Type B pancreatic cell (in vitro differentiated cells): ENCODE results near the gene FOXJ1. TPM values are rescaled to one million over a fixed set of nuclear protein-coding genes. Genes with fewer than 3 reads are reported as not detected.

ENCODE experiments used
- DNase-seq: peaks from one replicate; pipeline ENCODE4 v3.0.0; 2021; ENCODE audit warnings: mixed read lengths; ENCODE audit not compliant: unreplicated experiment; ENCODE audit errors: extremely low spot score
- H3K27ac Mint-ChIP-seq: 2 replicates; pipeline ENCODE4 v1.8.0; 2021; ENCODE audit warnings: mild to moderate bottlenecking, mixed read lengths
- H3K27me3 Mint-ChIP-seq: 2 replicates; pipeline ENCODE4 v1.8.0; 2021; ENCODE audit warnings: mixed read lengths
- H3K36me3 Mint-ChIP-seq: 2 replicates; pipeline ENCODE4 v1.8.0; 2021; ENCODE audit warnings: mixed read lengths
- H3K4me1 Mint-ChIP-seq: one replicate; pipeline ENCODE4 v1.8.0; 2021; ENCODE audit warnings: mixed read lengths; ENCODE audit not compliant: unreplicated experiment
- H3K4me3 Mint-ChIP-seq: 2 replicates; pipeline ENCODE4 v1.8.0; 2021; ENCODE audit warnings: mild to moderate bottlenecking, mixed read lengths
- H3K9me3 Mint-ChIP-seq: 2 replicates; pipeline ENCODE4 v1.8.0; 2021; ENCODE audit warnings: mixed read lengths
- total RNA-seq: library from RNA; stranded (reverse); gene quantifications from 2 replicates; pipeline ENCODE4 v1.2.1, GENCODE V29; 2021; ENCODE audit warnings: low replicate concordance
- TF ChIP-seq, protein P1 (sequence below): fragments of 200-600 bp; sonication (generic); conservative IDR thresholded peaks from 2 replicates; pipeline ENCODE4 v1.5.0; 2021; ENCODE audit warnings: antibody characterized with exemption, mild to moderate bottlenecking

The FOXJ1 gene
- total RNA-seq, 1 donor from 2014 or later: 18.2 TPM

DNA sequence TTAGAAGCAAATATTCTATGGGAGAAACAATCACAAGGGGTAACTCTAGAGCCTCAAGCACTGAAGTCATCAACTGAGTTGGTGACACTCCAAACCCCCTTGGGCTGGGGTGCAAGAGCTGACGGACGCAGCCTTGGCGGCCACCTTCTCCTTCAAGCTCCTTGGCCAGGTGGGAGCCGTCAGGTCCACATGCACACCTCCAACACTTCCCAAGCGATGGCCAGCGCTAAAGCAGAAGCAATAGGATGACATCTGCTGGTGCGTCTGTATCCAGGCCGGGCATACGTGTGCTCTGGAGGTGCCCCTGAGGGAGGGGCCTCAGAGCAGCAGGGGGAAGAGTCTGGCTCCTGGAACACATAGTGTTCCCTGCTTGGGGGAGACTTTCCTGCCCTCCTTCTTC is 12.2 kb upstream of the FOXJ1 start:
- Mint-ChIP-seq H3K4me3 (no peak overlapping the region), H3K36me3 (no peaks in the 10 kb centered on the region), H3K27me3 (no peaks in the 10 kb centered on the region), H3K27ac (no peak overlapping the region), H3K4me1 (no peaks in the 10 kb centered on the region), H3K9me3 (no peaks in the 10 kb centered on the region)
- TF ChIP-seq, protein P1, sequence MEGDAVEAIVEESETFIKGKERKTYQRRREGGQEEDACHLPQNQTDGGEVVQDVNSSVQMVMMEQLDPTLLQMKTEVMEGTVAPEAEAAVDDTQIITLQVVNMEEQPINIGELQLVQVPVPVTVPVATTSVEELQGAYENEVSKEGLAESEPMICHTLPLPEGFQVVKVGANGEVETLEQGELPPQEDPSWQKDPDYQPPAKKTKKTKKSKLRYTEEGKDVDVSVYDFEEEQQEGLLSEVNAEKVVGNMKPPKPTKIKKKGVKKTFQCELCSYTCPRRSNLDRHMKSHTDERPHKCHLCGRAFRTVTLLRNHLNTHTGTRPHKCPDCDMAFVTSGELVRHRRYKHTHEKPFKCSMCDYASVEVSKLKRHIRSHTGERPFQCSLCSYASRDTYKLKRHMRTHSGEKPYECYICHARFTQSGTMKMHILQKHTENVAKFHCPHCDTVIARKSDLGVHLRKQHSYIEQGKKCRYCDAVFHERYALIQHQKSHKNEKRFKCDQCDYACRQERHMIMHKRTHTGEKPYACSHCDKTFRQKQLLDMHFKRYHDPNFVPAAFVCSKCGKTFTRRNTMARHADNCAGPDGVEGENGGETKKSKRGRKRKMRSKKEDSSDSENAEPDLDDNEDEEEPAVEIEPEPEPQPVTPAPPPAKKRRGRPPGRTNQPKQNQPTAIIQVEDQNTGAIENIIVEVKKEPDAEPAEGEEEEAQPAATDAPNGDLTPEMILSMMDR: no peak
- DNase-seq: no peak

DNA sequence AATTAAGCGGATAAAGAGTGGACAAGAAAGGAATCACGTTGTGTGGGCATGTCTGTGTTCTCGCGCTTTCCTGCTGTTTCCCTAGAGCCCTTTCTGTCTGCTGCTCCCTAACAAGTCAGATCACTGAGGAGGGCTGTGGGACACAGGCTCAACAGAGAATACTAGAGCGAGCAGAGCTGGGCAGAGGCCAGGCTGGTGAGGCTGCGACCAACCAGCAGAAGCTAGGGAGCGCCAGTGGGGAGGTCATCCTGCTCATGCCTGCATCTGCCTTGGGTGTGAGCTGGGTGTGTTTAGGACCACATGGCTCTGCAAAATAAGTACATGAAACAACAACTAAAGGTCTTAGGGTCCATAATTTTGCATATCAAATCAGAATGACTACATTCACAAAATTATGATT is 11.5 kb upstream of the FOXJ1 start:
- H3K4me3 Mint-ChIP-seq: no peak overlapping the region
- H3K27ac Mint-ChIP-seq: no peak overlapping the region
- H3K4me1 Mint-ChIP-seq: peaks cover 3% of the 10 kb centered on the region
- H3K27me3 Mint-ChIP-seq: no peaks in the 10 kb centered on the region
- H3K9me3 Mint-ChIP-seq: no peaks in the 10 kb centered on the region
- DNase-seq: no peak
- TF ChIP-seq, protein P1: no peak
- no peaks in the 10 kb centered on the region for H3K36me3 Mint-ChIP-seq

DNA sequence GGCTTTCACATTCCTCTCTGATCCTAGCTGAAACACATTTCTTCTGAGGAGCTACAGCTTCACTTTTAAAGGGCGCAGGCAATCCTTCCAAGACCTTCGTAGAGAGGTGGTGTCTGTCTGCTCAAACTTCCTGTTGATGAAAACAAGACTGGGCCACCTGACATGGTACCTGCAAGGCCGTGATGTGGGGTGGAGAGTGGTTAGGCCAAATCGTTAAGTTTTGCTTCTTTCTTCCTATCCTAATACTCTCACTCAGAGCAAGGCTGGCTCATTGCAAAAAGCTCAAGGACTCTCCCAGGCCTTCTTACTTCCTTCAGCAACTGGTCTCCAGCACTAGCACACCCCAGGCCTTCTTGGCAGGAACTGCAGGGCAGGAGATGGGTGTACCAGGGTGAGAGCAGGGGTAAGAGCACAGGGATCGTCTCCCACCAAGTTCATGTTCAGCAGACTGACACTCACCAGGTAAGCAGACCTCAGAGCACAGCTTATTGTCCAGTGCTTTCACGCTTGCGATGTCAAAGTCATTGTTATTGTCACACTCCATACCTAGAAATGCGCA is 10.9 kb upstream of the FOXJ1 start:
- no peak for DNase-seq
- H3K4me3 Mint-ChIP-seq: no peak overlapping the region
- H3K27ac Mint-ChIP-seq: no peak overlapping the region
- TF ChIP-seq, protein P1: no peak
- no peaks in the 10 kb centered on the region for H3K9me3 Mint-ChIP-seq
- H3K4me1 Mint-ChIP-seq: peaks cover 5% of the 10 kb centered on the region
- no peaks in the 10 kb centered on the region for H3K36me3 Mint-ChIP-seq
- H3K27me3 Mint-ChIP-seq: no peaks in the 10 kb centered on the region

DNA sequence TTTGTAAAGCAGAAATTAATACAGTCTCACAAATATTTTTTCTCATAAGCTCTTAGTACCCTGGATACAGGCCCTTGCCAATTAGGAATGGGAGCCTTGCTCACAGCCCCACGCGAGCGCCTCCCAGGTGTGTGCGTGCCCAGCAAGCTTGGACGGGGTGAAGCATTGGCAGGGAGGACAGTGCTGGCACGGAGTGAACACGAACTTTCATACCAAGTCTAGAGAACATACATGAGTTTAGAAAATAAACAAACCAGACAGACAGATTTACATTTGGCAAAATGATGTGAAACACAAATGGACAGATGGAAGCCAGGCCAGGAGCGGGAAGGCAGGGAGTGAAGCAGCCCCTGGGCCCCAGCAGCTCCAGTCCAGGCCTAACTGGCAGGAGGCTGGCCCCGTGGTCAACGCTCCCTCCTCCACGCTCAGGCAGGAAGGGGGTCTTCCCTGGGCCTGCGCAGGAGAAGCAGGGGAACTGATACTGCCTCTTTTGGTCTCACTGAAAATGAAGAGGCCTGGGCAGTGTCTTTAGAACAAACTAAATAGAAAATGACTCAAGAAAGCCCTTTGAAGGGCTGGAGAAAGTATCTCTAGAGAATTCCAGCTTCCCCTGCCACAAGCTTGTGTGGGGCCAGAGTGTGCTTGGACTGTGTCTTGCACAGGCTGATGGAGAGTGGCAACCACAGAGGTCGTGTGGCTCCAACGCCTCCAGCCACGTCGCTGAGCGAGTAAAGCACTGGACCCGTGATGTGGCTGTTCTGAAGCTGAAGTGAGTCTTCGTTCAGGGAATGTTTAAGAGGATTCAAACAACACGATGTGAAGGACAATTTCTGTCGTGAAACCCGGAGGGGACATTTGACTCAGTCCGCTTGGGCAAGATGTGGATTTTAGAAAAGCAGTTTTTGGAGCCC is 9.9 kb upstream of the FOXJ1 start:
- no peak for DNase-seq
- Mint-ChIP-seq H3K4me1 (peaks cover 5% of the 10 kb centered on the region), H3K27me3 (no peaks in the 10 kb centered on the region), H3K4me3 (no peak overlapping the region), H3K27ac (no peak overlapping the region), H3K36me3 (no peaks in the 10 kb centered on the region), H3K9me3 (no peaks in the 10 kb centered on the region)
- TF ChIP-seq, protein P1: no peak

DNA sequence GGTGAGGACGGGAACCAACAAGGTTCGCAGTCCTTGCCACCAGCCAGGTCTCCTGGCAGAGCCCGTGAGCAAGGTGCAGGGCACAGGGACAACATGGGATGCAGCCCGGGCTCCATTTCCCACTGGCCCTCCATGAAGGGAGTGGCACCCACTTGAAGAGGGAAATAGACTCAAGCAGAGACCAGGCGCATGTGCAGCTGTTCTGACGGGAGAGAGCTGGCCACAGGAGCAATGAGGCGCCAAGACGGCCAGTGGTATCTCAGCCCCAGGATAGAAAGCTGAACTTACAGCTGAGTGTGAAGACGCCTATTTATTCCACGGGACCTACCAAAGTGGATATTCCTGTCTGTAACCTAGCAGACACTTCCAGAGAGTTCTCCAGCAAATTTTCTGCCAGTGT is 8.2 kb upstream of the FOXJ1 start:
- H3K4me3 Mint-ChIP-seq: no peak overlapping the region
- TF ChIP-seq, protein P1: no peak
- H3K36me3 Mint-ChIP-seq: no peaks in the 10 kb centered on the region
- no peak overlapping the region for H3K27ac Mint-ChIP-seq
- no peaks in the 10 kb centered on the region for H3K27me3 Mint-ChIP-seq
- no peak for DNase-seq
- peaks cover 10% of the 10 kb centered on the region for H3K4me1 Mint-ChIP-seq
- no peaks in the 10 kb centered on the region for H3K9me3 Mint-ChIP-seq
